ENCODE measurements around the gene FAHD1. TPM values are rescaled to one million over a fixed set of nuclear protein-coding genes. Genes with fewer than 3 reads are reported as not detected.

FAHD1 gene
- total and polyA plus RNA-seq, 9 of the 15 experiments (the other 6 are each of a cell fraction or from before 2014, with no cell fraction given), result 2.2 to 20.9 (median 10.7) TPM

DNA sequence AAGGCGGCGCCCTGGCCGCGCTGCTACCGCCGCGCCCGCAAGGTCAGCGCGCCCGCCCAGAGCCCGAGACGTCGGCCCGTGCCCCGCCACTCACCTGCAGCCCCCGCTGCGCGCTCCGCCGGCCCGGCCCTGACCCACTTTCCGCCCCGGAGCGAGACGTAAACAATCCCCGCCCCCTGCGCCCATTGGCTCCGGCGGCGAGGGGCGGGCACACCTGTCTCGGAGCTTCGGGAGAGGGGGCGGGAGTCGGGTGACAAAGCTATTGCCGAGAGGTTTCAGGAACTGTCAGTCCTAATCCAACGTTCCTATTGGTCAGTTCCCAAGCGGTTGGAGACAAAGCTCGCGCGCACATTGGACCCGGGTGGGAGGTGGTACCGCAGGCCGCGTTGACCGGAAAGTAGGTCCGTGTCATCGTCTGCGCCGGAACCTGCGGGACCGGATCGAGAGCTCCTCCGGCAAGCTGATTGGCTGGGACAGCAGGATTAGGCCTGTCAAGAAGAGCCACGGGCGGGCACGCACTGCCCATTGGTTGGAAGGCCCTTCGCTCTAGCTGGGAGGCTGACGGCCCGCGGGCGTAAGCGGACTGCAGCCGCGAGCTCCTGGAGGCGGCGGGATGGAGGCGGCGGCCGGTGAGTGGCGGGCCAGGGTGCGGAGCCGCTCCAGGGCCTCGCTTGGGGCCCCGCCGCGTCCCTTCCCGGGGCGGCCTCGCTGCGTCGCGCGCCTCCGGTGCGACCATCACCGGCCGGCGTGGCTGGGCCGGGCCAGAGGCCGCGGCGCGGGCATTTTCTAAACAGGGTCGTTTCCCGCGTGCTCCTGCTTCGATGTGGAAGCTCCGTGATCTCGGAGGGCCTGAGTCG, 44.4 kb upstream of the FAHD1 start, which contains the start of the genes NUBP2 and SPSB3 (continued):
- TF ChIP-seq, protein P1, sequence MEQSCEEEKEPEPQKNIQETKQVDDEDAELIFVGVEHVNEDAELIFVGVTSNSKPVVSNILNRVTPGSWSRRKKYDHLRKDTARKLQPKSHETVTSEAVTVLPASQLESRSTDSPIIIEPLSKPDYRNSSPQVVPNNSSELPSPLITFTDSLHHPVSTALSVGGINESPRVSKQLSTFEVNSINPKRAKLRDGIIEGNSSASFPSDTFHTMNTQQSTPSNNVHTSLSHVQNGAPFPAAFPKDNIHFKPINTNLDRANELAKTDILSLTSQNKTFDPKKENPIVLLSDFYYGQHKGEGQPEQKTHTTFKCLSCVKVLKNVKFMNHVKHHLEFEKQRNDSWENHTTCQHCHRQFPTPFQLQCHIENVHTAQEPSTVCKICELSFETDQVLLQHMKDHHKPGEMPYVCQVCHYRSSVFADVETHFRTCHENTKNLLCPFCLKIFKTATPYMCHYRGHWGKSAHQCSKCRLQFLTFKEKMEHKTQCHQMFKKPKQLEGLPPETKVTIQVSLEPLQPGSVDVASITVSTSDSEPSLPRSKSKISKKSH (CRISPR knock-in tag; IDR thresholded peaks at IDR 0.05), result no peak
- TF ChIP-seq PHB (CRISPR knock-in tag; IDR thresholded peaks at IDR 0.05) (no peak), ZFP1 (CRISPR knock-in tag; IDR thresholded peaks at IDR 0.05) (no peak), HSF4 (CRISPR knock-in tag; IDR thresholded peaks at IDR 0.05; ENCODE audit: borderline replicate concordance) (no peak), SRF (CRISPR knock-in tag; IDR thresholded peaks at IDR 0.05) (peak in 1 of 2 experiments; percentile 6; a peak in 1 of 4 replicates), CBX8 (IDR thresholded peaks at IDR 0.05; ENCODE audit: borderline replicate concordance, extremely low read depth, low read depth, low read length, poor library complexity, severe bottlenecking) (no peak), ZNF507 (tag; conservative IDR thresholded peaks at IDR 0.05) (no peak), SUPT5H (IDR thresholded peaks at IDR 0.05) (no peak), NFRKB (IDR thresholded peaks at IDR 0.05; ENCODE audit: low read depth) (no peak), CHD4 (IDR thresholded peaks at IDR 0.05; ENCODE audit: insufficient read depth, insufficient replicate concordance, low read depth, low read length, poor library complexity, severe bottlenecking) (no peak), HNRNPK (IDR thresholded peaks at IDR 0.05; ENCODE audit: low read depth, low read length, poor library complexity, severe bottlenecking) (no peak), EHMT2 (IDR thresholded peaks at IDR 0.05) (no peak)
- TF ChIP-seq, protein P2, sequence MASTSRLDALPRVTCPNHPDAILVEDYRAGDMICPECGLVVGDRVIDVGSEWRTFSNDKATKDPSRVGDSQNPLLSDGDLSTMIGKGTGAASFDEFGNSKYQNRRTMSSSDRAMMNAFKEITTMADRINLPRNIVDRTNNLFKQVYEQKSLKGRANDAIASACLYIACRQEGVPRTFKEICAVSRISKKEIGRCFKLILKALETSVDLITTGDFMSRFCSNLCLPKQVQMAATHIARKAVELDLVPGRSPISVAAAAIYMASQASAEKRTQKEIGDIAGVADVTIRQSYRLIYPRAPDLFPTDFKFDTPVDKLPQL (IDR thresholded peaks at IDR 0.05; ENCODE audit: extremely low read depth, insufficient read length), result no peak
- TF ChIP-seq, protein P3, sequence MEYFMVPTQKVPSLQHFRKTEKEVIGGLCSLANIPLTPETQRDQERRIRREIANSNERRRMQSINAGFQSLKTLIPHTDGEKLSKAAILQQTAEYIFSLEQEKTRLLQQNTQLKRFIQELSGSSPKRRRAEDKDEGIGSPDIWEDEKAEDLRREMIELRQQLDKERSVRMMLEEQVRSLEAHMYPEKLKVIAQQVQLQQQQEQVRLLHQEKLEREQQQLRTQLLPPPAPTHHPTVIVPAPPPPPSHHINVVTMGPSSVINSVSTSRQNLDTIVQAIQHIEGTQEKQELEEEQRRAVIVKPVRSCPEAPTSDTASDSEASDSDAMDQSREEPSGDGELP (CRISPR knock-in tag; IDR thresholded peaks at IDR 0.05; ENCODE audit: borderline replicate concordance), result peak; percentile 81
- TF ChIP-seq, protein P4, sequence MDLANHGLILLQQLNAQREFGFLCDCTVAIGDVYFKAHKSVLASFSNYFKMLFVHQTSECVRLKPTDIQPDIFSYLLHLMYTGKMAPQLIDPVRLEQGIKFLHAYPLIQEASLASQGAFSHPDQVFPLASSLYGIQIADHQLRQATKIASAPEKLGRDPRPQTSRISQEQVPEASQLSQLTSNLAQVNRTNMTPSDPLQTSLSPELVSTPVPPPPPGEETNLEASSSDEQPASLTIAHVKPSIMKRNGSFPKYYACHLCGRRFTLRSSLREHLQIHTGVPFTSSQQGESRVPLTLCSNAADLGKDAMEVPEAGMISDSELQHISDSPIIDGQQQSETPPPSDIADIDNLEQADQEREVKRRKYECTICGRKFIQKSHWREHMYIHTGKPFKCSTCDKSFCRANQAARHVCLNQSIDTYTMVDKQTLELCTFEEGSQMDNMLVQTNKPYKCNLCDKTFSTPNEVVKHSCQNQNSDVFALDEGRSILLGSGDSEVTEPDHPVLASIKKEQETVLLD (IDR thresholded peaks at IDR 0.05), result no peak
- TF ChIP-seq, protein P5, sequence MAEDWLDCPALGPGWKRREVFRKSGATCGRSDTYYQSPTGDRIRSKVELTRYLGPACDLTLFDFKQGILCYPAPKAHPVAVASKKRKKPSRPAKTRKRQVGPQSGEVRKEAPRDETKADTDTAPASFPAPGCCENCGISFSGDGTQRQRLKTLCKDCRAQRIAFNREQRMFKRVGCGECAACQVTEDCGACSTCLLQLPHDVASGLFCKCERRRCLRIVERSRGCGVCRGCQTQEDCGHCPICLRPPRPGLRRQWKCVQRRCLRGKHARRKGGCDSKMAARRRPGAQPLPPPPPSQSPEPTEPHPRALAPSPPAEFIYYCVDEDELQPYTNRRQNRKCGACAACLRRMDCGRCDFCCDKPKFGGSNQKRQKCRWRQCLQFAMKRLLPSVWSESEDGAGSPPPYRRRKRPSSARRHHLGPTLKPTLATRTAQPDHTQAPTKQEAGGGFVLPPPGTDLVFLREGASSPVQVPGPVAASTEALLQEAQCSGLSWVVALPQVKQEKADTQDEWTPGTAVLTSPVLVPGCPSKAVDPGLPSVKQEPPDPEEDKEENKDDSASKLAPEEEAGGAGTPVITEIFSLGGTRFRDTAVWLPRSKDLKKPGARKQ (CRISPR knock-in tag; IDR thresholded peaks at IDR 0.05), result no peak

Measured in K562 (cell line).